CD4-positive, alpha-beta T cell treated with Interleukin-4 for 4 hours (primary cell): Measurements from ENCODE around the gene LAIR2.
"Not testable (repeated sequence)": the region's sequence is repeated elsewhere in the genome, so short reads cannot be mapped to it uniquely, and the experiment has no call there.

Experiments used
- DNase-seq: peaks from one replicate; pipeline ENCODE4 v3.0.0-alpha.2; 2020

The LAIR2 gene

DNA sequence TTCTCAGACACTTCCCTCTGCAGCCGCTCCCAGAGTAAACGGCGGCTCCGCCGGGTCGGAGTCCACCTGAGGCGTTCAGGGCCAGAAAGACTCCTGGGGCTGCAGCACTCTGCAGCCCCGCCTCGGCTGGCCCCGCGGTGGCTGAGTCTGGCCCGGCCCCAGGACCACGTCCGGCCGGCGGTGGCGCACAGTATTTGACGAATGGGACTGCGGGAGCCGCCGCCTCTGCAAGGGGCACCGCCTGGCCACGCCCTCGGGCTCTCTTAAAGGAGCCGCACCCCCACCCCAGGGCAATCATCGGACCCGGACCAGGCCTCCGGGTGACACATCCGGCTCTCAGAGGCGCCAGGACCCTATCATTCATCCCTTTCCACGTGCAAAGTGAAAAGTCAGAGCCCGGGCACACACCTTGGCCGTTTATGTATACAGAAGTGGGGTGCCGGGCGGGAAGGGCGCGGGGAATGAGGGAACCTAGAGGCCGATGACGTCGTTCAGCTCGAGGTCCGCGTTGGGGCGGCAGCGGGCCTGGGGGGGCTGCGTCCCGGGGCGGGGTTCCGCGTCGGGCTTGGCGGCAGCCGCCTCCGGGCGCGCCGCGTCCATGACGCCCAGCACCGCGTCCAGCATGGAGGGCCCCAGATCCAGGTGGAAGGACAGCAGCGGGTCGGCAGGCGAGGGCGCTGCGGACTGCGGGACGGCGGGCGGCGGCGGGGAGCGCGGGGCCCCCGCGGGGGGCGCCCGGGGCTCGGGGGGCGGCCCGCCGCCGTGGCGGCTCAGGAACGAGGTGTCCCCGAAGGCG lies 37.8 kb upstream of the LAIR2 start:
- peak; percentile 66 for DNase-seq

GRCh38 chr19:54465426-54466109 lies 37.1 kb upstream of the LAIR2 start:
- DNase-seq = no peak

- not testable (repeated sequence) for DNase-seq
Measured at GRCh38 chr19:54466110-54466480, 36.5 kb upstream of the LAIR2 start.

DNA sequence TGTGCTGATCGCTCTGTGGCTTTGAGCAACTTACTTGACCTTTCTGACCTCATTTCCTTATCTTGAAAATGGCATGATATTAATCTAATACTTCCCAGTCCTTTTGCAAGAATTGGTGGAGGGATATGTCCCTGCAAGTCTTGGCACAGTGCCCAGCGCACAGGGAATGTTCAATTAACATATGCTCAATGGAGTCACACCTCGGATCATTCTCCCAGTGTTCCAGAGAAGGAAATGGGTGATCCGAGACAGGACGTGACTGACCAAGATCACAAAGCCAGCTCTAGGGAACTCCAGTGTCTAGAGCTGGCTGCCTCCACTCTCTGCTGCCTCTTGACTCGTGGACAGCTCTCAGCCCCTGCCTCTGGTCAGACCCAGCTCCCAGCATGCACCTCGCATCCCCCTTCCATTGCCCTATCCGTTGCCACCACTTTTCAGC lies 33.1 kb upstream of the LAIR2 start:
- DNase-seq = no peak

DNA sequence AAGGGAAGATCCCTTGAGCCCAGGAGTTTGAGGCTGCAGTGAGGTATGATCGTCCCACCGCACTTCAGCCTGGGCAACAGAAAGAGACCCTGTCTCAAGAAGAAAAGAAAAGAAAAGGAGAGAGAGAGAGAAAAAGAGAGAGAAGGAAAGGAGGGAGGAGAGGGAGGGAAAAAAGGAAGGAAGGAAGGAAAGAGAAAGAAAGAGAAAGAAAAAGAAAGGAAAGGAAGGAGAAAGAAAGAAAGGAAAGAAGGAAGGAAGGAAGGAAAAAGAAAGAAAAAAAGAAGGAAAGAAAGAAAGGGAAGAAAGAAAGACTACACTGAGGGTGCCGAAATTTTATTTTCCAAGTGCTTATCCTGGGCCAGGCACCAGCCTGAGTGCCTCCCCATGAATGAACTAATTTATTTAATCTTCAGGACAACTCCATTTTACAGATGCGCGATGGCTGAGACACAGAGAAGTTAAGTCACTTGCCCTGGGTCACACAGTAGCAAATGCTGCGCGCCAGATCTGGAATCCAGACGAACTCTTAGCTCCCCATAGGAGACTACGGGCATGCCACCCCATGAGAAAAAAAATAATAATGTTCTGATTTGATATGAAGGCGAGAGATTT lies 32.2 kb upstream of the LAIR2 start:
- no peak for DNase-seq

DNA sequence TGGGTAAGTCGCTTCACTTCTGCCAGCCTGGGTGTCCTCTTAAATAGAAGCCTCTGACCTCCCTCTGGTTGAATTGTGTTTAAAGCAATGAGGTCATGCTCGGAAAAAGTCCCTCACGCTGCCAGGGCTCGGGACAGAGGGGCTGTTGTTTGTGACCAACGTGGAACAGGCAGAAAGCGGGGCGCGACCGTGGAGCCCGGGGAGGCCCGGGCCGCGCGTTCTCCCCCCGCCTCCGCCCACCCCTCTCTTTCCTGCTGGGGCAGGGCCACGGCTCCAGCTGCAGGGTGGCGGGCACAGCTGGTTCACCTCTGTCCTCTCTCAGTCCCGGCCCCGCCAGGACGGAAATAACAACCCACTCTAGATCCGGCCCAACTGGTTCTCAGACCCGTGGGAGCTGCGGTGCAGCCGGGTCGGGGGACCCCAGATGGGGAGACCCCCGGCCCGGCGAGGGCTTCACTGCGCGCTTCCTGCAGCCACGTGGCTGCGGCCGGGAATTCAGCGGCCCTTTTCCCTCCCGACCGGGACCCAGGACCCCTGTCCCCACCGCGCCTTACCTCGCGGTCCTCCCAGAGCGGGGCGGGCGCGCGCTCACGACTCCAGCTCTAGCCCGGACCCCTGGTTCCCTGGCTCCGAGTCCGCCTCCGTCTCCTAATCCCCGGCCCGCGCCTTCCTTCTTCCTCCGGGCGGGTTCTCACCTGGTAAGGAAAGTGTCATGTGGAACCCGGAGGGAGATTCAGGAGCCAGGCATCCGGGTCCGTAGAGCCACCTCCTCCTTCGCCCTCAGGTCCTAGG lies 31.4 kb upstream of the LAIR2 start:
- no peak for DNase-seq

- DNase-seq = no peak
Measured at GRCh38 chr19:54473071-54473891, 29.4 kb upstream of the LAIR2 start, which contains the start of gene CDC42EP5. TSS of gene CDC42EP5 (minus strand) at chr19:54473296. CDS start at chr19:54465547, 7,749 bp downstream.

DNA sequence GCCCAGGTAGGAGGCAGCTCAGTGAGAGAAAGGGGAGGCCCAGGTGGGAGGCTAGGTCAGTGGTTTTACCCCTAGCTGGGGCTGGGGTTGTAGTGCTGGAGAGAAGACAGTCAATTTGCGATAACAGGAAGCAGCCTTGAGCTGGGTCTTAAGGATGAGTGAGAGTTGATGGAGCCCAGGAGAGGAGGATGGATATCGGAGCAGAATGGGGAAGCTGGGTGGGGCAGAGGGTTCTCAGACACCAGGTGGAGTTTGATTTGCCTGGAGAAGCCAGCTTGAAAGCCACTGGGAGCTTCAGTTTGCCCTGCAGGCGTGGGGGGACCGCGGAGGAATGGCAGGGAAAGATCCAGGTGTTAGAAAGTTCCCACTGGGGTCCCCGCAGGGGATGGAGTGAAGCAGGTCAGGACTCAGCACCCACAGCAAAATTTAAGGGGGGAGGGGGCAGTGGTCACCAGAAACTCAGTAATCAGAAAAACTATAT lies 28.7 kb upstream of the LAIR2 start:
- no peak for DNase-seq

DNA sequence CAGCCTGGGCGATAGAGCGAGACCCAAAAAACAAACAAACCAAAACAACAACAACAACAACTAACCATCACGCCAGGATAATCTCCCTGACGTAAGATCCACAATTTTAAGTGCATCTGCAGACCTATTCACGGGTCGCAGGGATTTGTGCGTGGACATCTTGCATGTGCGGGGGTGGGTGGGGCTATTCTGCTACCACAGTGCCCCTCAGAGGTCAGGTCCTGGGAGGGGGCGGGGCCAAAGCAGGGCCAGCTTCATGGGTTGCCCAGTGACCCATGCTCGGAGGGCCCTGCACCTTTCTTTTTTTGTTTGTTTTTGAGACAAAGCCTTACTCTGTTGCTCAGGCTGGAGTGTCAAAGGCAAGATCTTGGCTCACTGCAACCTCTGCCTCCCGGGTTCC lies 26.9 kb upstream of the LAIR2 start:
- DNase-seq = no peak

GRCh38 chr19:54477650-54478049 lies 25.0 kb upstream of the LAIR2 start:
- no peak for DNase-seq

GRCh38 chr19:54478677-54479266 lies 23.9 kb upstream of the LAIR2 start:
- DNase-seq = peak; percentile 42

- DNase-seq = no peak
Measured at GRCh38 chr19:54480051-54480450, 22.6 kb upstream of the LAIR2 start.

- DNase-seq = peak; percentile 40
Measured at GRCh38 chr19:54481326-54481930, 21.2 kb upstream of the LAIR2 start.

DNA sequence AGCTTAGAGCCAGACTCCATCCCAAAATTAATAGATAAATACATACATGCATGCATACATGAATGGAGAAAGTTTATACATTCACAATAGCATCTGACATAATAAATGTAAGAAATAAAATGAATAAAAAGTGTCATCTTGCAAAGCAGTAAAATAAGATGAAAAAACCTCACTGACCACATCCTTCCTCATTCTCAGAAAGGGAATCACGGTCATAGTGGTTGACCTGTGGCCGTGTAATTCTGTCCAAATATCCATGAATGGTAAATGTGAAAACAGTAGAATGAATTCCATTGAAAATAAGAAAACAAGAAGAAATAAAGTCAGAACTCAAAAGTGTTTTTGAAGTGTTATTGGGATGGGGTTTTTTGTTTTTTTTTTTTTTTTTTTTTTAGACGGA lies 19.7 kb upstream of the LAIR2 start:
- no peak for DNase-seq

- DNase-seq = no peak
Measured at GRCh38 chr19:54484451-54484850, 18.2 kb upstream of the LAIR2 start.

GRCh38 chr19:54485851-54486250 lies 16.8 kb upstream of the LAIR2 start:
- no peak for DNase-seq

DNA sequence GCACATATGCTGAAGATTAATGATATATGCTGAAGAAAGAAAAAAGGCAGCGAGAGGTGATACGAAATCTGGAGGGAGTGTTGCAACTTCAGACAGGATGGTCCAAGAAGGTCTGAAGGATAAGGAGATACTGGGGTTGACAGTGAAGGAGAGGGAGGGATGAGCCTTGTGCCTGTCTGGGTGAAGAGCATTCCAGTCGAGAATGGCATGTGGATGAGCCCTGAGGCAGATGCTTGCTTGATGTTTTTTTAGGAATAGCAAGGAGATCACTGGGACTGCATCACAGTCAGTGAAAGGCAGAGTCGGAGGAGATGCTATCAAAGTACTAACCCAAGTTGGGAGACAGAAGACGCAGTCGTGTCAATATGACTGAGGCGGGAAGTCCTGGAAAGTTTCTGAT lies 13.3 kb upstream of the LAIR2 start:
- no peak for DNase-seq

DNA sequence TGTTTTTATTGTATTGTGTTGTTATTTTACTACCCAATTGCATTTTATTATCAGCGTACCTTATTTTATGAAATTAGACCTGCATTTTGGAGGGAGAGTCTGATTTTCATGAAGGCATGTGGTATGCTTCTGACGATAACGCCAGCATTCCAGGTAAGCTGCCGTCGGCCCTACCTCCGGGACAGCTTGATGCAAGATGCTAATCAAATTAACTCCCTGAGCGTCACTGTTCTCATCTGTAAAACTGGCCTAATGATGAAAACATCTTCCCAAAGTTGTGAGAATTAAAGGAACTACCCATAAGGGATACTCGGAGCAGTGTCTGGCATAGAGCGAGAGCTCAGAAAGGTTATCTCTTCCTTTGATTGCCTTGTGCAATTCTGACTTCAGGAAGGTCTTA lies 12.9 kb upstream of the LAIR2 start:
- DNase-seq = no peak

DNA sequence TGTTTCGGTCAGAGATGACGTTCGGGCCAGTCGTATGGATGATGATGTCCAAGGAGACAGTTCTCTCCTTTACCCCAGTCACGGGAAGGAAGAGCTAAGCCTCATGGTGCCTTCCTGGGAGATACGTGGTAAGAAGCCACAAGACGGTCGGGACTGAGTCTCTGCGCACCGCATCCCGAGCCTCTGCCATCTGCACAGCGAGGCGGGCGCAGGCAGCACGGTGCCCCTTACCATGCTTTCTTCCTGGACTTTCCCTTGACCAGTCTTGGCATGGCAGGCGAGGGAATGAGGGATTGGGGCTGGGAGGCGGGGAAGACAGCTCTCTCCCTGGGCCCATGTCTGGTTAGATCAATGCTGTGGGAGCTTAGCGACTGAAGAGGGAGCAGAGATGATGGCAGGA lies 10.1 kb upstream of the LAIR2 start:
- no peak for DNase-seq

DNA sequence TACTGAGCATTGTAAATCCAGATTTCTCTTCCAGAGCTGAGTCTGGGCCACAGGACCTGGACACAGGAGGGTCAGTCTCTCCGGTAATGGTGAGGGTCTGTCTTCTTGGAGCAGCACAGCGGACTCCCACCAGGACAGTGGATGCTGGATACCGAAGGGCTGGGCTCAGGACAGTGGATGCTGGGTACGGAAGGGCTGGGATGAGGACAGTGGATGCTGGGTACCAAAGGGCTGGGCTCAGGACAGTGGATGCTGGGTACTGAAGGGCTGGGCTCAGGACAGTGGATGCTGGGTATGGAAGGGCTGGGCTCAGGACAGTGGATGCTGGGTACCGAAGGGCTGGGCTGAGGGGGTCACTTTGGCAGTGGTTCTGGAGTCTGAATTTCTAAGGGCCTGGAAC lies 9.6 kb upstream of the LAIR2 start:
- not testable (repeated sequence) for DNase-seq

GRCh38 chr19:54493967-54494585 lies 8.6 kb upstream of the LAIR2 start:
- DNase-seq = no peak
